Omental fat pad (tissue), 4 donors: ENCODE data around the gene TGFBR2. TPM values are rescaled to one million over a fixed set of nuclear protein-coding genes. Genes with fewer than 3 reads are reported as not detected.

Source experiments
- ATAC-seq: fragments of 150-250 bp; one replicate; pipeline ENCODE4 v1.9.1; 2016; ENCODE audit warnings: mild to moderate bottlenecking, moderate library complexity; ENCODE audit not compliant: low FRiP score
- DNase-seq: peaks from one replicate; pipeline ENCODE4 v3.0.0-alpha.2; 2019; ENCODE audit warnings: low spot score
- CTCF ChIP-seq, 3 donors: fragments of 450-650 bp; IDR thresholded peaks; one replicate each; pipeline ENCODE4 v1.5.1; 2016 to 2017; ENCODE audit warnings: antibody characterized with exemption in 3 of 3, mild to moderate bottlenecking in 3 of 3, moderate library complexity in 2 of 3
- total RNA-seq, 4 donors: library from RNA; depleted of rRNA; stranded (reverse); fragments of >200 nt; gene quantifications; one replicate each; pipeline ENCODE4 v1.1.0, GENCODE V29; 2016

Gene TGFBR2
- total RNA-seq, 4 donors from 2014 or later: 281 to 587 (median 369) TPM

GRCh38 chr3:30710017-30710416 is 103.6 kb downstream of the TGFBR2 start:
- DNase-seq (no peak), ATAC-seq (no peak)
- TF ChIP-seq CTCF (IDR thresholded peaks at IDR 0.05): no peak

- ATAC-seq: no peak
- no peak for DNase-seq
- no peak for TF ChIP-seq CTCF (IDR thresholded peaks at IDR 0.05)
Measured at GRCh38 chr3:30711151-30711550, 104.8 kb downstream of the TGFBR2 start.

- DNase-seq: no peak
- TF ChIP-seq CTCF (IDR thresholded peaks at IDR 0.05): no peak
- no peak for ATAC-seq
Measured at GRCh38 chr3:30711867-30712266, 105.5 kb downstream of the TGFBR2 start.

- no peak for TF ChIP-seq CTCF (IDR thresholded peaks at IDR 0.05)
- no peak for ATAC-seq
- no peak for DNase-seq
Measured at GRCh38 chr3:30712991-30713390, 106.6 kb downstream of the TGFBR2 start.

- DNase-seq (no peak), ATAC-seq (no peak)
- no peak for TF ChIP-seq CTCF (IDR thresholded peaks at IDR 0.05)
Measured at GRCh38 chr3:30713885-30714503, 107.6 kb downstream of the TGFBR2 start.

- no peak for ATAC-seq
- TF ChIP-seq CTCF (IDR thresholded peaks at IDR 0.05): no peak
- DNase-seq: no peak
Measured at GRCh38 chr3:30719536-30719935, 113.1 kb downstream of the TGFBR2 start.

GRCh38 chr3:30720586-30721313 is 114.3 kb downstream of the TGFBR2 start:
- ATAC-seq: no peak
- TF ChIP-seq CTCF (IDR thresholded peaks at IDR 0.05): no peak
- no peak for DNase-seq
